Ecto neural progenitor cell (in vitro differentiated cells): Measurements from ENCODE around the gene FAM227A.
A peak's percentile ranks its signal among the peaks of the same experiment; 100 is the strongest.
"Not testable (repeated sequence)": the region's sequence is repeated elsewhere in the genome, so short reads cannot be mapped to it uniquely, and the experiment has no call there.

ENCODE experiments used
- DNase-seq: peaks from one replicate; pipeline ENCODE4 v3.0.0-alpha.2; 2018; ENCODE audit warnings: low spot score

Gene FAM227A

GRCh38 chr22:38657045-38657909 lies 1.1 kb upstream of the FAM227A start:
- DNase-seq = peak; percentile 51

GRCh38 chr22:38655519-38656255 lies 505 bp downstream of the FAM227A start:
- no peak for DNase-seq

GRCh38 chr22:38653741-38654140 lies 2.5 kb downstream of the FAM227A start:
- DNase-seq = no peak

GRCh38 chr22:38652859-38653258 lies 3.3 kb downstream of the FAM227A start:
- DNase-seq = no peak

- no peak for DNase-seq
These were observed 6.2 kb downstream of the FAM227A start for GRCh38 chr22:38649841-38650522.

GRCh38 chr22:38645430-38645829 lies 10.8 kb downstream of the FAM227A start:
- DNase-seq = no peak

GRCh38 chr22:38644245-38644644 lies 11.9 kb downstream of the FAM227A start:
- not testable (repeated sequence) for DNase-seq

- no peak for DNase-seq
These were observed 14.6 kb downstream of the FAM227A start for GRCh38 chr22:38641476-38642040.

GRCh38 chr22:38638728-38639127 lies 17.5 kb downstream of the FAM227A start:
- DNase-seq = no peak

- DNase-seq = no peak
These were observed 18.0 kb downstream of the FAM227A start for GRCh38 chr22:38638216-38638615.

- no peak for DNase-seq
These were observed 23.7 kb downstream of the FAM227A start for GRCh38 chr22:38632528-38632927.

GRCh38 chr22:38631724-38632123 lies 24.5 kb downstream of the FAM227A start:
- no peak for DNase-seq

- no peak for DNase-seq
These were observed 27.1 kb downstream of the FAM227A start for GRCh38 chr22:38629108-38629507.

GRCh38 chr22:38628444-38628843 lies 27.7 kb downstream of the FAM227A start:
- DNase-seq = no peak

GRCh38 chr22:38623351-38623750 lies 32.8 kb downstream of the FAM227A start:
- DNase-seq = no peak

GRCh38 chr22:38618682-38619081 lies 37.5 kb downstream of the FAM227A start:
- no peak for DNase-seq

GRCh38 chr22:38618258-38618657 lies 37.9 kb downstream of the FAM227A start:
- DNase-seq = no peak

- DNase-seq = not testable (repeated sequence)
These were observed 41.2 kb downstream of the FAM227A start for GRCh38 chr22:38615064-38615405.

- no peak for DNase-seq
These were observed 41.7 kb downstream of the FAM227A start for GRCh38 chr22:38614332-38615063.

- DNase-seq = no peak
These were observed 42.6 kb downstream of the FAM227A start for GRCh38 chr22:38613588-38613987.

- no peak for DNase-seq
These were observed 43.8 kb downstream of the FAM227A start for GRCh38 chr22:38612217-38613006.
